IgD-negative memory B cell (primary cell): ENCODE data around the gene LRP1B. TPM values are rescaled to one million over a fixed set of nuclear protein-coding genes. Genes with fewer than 3 reads are reported as not detected.

ENCODE experiments used
- H3K27ac Mint-ChIP-seq, 3 donors: one replicate each; pipeline ENCODE4 v1.8.0; 2020 to 2022; ENCODE audit warnings: mild to moderate bottlenecking in 3 of 3, mixed read lengths in 3 of 3, moderate library complexity in 1 of 3
- H3K27me3 Mint-ChIP-seq: one replicate; pipeline ENCODE4 v1.8.0; 2021; ENCODE audit warnings: mixed read lengths
- H3K36me3 Mint-ChIP-seq: one replicate; pipeline ENCODE4 v1.8.0; 2020; ENCODE audit warnings: mild to moderate bottlenecking, mixed read lengths
- H3K4me1 Mint-ChIP-seq, 3 donors: one replicate each; pipeline ENCODE4 v1.8.0; 2020 to 2022; ENCODE audit warnings: mixed read lengths in 3 of 3, mild to moderate bottlenecking in 1 of 3
- H3K4me3 Mint-ChIP-seq, 4 donors: one replicate each; pipeline ENCODE4 v1.8.0; 2020 to 2022; ENCODE audit warnings: mild to moderate bottlenecking in 4 of 4, mixed read lengths in 4 of 4, moderate library complexity in 3 of 4
- H3K9me3 Mint-ChIP-seq, 3 donors: one replicate each; pipeline ENCODE4 v1.8.0; 2020 to 2021; ENCODE audit warnings: mixed read lengths in 3 of 3, mild to moderate bottlenecking in 1 of 3
- polyA plus RNA-seq: library from polyadenylated mRNA; unstranded; fragments of 300-500 nt; fragmentation: Illumina TruSeq; gene quantifications from one replicate; pipeline ENCODE4 v1.2.3, GENCODE V29; 2021

Gene LRP1B
- polyA plus RNA-seq, 1 donor from 2014 or later: not detected

- no peaks in the 10 kb centered on the region for H3K27me3 Mint-ChIP-seq
- H3K27ac Mint-ChIP-seq: no peak overlapping the region
These were observed 419.2 kb downstream of the LRP1B start for GRCh38 chr2:141711627-141712026.

GRCh38 chr2:141710589-141711239 is 420.1 kb downstream of the LRP1B start:
- Mint-ChIP-seq H3K27ac (no peak overlapping the region), H3K36me3 (no peaks in the 10 kb centered on the region), H3K9me3 (peaks cover 2 to 4% (median 4%) of the 10 kb centered on the region in 3 donors), H3K27me3 (no peaks in the 10 kb centered on the region), H3K4me3 (no peak overlapping the region), H3K4me1 (no peaks in the 10 kb centered on the region)

More at GRCh38 chr2:141711627-141712026, 419.2 kb downstream of the LRP1B start:
- Mint-ChIP-seq H3K36me3 (no peaks in the 10 kb centered on the region), H3K4me3 (no peak overlapping the region), H3K4me1 (no peaks in the 10 kb centered on the region), H3K9me3 (peaks cover 0 to 4% (median 2%) of the 10 kb centered on the region in 3 donors)

GRCh38 chr2:141709756-141710155 is 421.1 kb downstream of the LRP1B start:
- no peaks in the 10 kb centered on the region for H3K27me3 Mint-ChIP-seq
- peaks cover 2 to 4% (median 4%) of the 10 kb centered on the region in 3 donors for H3K9me3 Mint-ChIP-seq
- no peak overlapping the region for H3K27ac Mint-ChIP-seq
- H3K36me3 Mint-ChIP-seq: no peaks in the 10 kb centered on the region
- H3K4me1 Mint-ChIP-seq: no peaks in the 10 kb centered on the region
- no peak overlapping the region for H3K4me3 Mint-ChIP-seq

- Mint-ChIP-seq H3K36me3 (no peaks in the 10 kb centered on the region), H3K27ac (no peak overlapping the region), H3K4me3 (no peak overlapping the region), H3K27me3 (no peaks in the 10 kb centered on the region), H3K9me3 (peaks cover 0 to 7% (median 4%) of the 10 kb centered on the region in 3 donors), H3K4me1 (no peaks in the 10 kb centered on the region)
These were observed 423.3 kb downstream of the LRP1B start for GRCh38 chr2:141707486-141707885.

GRCh38 chr2:141704541-141704940 is 426.3 kb downstream of the LRP1B start:
- no peaks in the 10 kb centered on the region for H3K4me1 Mint-ChIP-seq
- no peak overlapping the region for H3K4me3 Mint-ChIP-seq
- H3K27ac Mint-ChIP-seq: no peak overlapping the region
- H3K27me3 Mint-ChIP-seq: no peaks in the 10 kb centered on the region
- peaks cover 0 to 14% (median 1%) of the 10 kb centered on the region in 3 donors for H3K9me3 Mint-ChIP-seq
- H3K36me3 Mint-ChIP-seq: no peaks in the 10 kb centered on the region

- H3K4me1 Mint-ChIP-seq: no peaks in the 10 kb centered on the region
- no peaks in the 10 kb centered on the region for H3K36me3 Mint-ChIP-seq
- H3K27ac Mint-ChIP-seq: no peak overlapping the region
- peaks cover 0 to 14% (median 0%) of the 10 kb centered on the region in 3 donors for H3K9me3 Mint-ChIP-seq
- no peaks in the 10 kb centered on the region for H3K27me3 Mint-ChIP-seq
- H3K4me3 Mint-ChIP-seq: no peak overlapping the region
These were observed 427.3 kb downstream of the LRP1B start for GRCh38 chr2:141703501-141703900.

- peaks cover 0 to 14% (median 0%) of the 10 kb centered on the region in 3 donors for H3K9me3 Mint-ChIP-seq
These were observed 429.2 kb downstream of the LRP1B start for GRCh38 chr2:141701618-141702017.

GRCh38 chr2:141699573-141699972 is 431.2 kb downstream of the LRP1B start:
- Mint-ChIP-seq H3K4me1 (no peaks in the 10 kb centered on the region), H3K9me3 (peaks cover 0 to 9% (median 0%) of the 10 kb centered on the region in 3 donors), H3K27me3 (no peaks in the 10 kb centered on the region), H3K27ac (no peak overlapping the region), H3K36me3 (no peaks in the 10 kb centered on the region), H3K4me3 (no peak overlapping the region)

More at GRCh38 chr2:141701618-141702017, 429.2 kb downstream of the LRP1B start:
- H3K36me3 Mint-ChIP-seq: no peaks in the 10 kb centered on the region
- H3K4me1 Mint-ChIP-seq: no peaks in the 10 kb centered on the region
- H3K27me3 Mint-ChIP-seq: no peaks in the 10 kb centered on the region
- no peak overlapping the region for H3K4me3 Mint-ChIP-seq
- H3K27ac Mint-ChIP-seq: no peak overlapping the region

- Mint-ChIP-seq H3K9me3 (peaks cover 0 to 6% (median 0%) of the 10 kb centered on the region in 3 donors), H3K4me1 (no peaks in the 10 kb centered on the region), H3K27me3 (no peaks in the 10 kb centered on the region), H3K27ac (no peak overlapping the region), H3K4me3 (no peak overlapping the region), H3K36me3 (no peaks in the 10 kb centered on the region)
These were observed 432.3 kb downstream of the LRP1B start for GRCh38 chr2:141698500-141698899.

GRCh38 chr2:141697035-141697434 is 433.8 kb downstream of the LRP1B start:
- no peaks in the 10 kb centered on the region for H3K36me3 Mint-ChIP-seq
- peaks cover 0 to 6% (median 0%) of the 10 kb centered on the region in 3 donors for H3K9me3 Mint-ChIP-seq
- H3K27ac Mint-ChIP-seq: no peak overlapping the region
- no peaks in the 10 kb centered on the region for H3K4me1 Mint-ChIP-seq
- no peaks in the 10 kb centered on the region for H3K27me3 Mint-ChIP-seq
- no peak overlapping the region for H3K4me3 Mint-ChIP-seq

GRCh38 chr2:141694180-141694579 is 436.6 kb downstream of the LRP1B start:
- H3K27ac Mint-ChIP-seq: no peak overlapping the region
- no peaks in the 10 kb centered on the region for H3K4me1 Mint-ChIP-seq

GRCh38 chr2:141692829-141693228 is 438.0 kb downstream of the LRP1B start:
- no peaks in the 10 kb centered on the region for H3K4me1 Mint-ChIP-seq
- no peaks in the 10 kb centered on the region for H3K27me3 Mint-ChIP-seq
- no peaks in the 10 kb centered on the region for H3K36me3 Mint-ChIP-seq

More at GRCh38 chr2:141694180-141694579, 436.6 kb downstream of the LRP1B start:
- H3K36me3 Mint-ChIP-seq: no peaks in the 10 kb centered on the region
- H3K4me3 Mint-ChIP-seq: no peak overlapping the region
- no peaks in the 10 kb centered on the region for H3K9me3 Mint-ChIP-seq
- H3K27me3 Mint-ChIP-seq: no peaks in the 10 kb centered on the region

GRCh38 chr2:141676139-141676538 is 454.7 kb downstream of the LRP1B start:
- no peaks in the 10 kb centered on the region for H3K27me3 Mint-ChIP-seq
- no peak overlapping the region for H3K27ac Mint-ChIP-seq
- H3K36me3 Mint-ChIP-seq: no peaks in the 10 kb centered on the region

More at GRCh38 chr2:141692829-141693228, 438.0 kb downstream of the LRP1B start:
- H3K27ac Mint-ChIP-seq: no peak overlapping the region
- no peaks in the 10 kb centered on the region for H3K9me3 Mint-ChIP-seq
- no peak overlapping the region for H3K4me3 Mint-ChIP-seq

GRCh38 chr2:141666191-141666590 is 464.6 kb downstream of the LRP1B start:
- Mint-ChIP-seq H3K4me1 (no peaks in the 10 kb centered on the region), H3K36me3 (no peaks in the 10 kb centered on the region), H3K27me3 (no peaks in the 10 kb centered on the region), H3K4me3 (no peak overlapping the region), H3K9me3 (peaks cover 3 to 14% (median 14%) of the 10 kb centered on the region in 3 donors), H3K27ac (no peak overlapping the region)

More at GRCh38 chr2:141676139-141676538, 454.7 kb downstream of the LRP1B start:
- H3K4me3 Mint-ChIP-seq: no peak overlapping the region
- no peaks in the 10 kb centered on the region for H3K4me1 Mint-ChIP-seq
- H3K9me3 Mint-ChIP-seq: peaks cover 1 to 3% (median 3%) of the 10 kb centered on the region in 3 donors

GRCh38 chr2:141660232-141660631 is 470.6 kb downstream of the LRP1B start:
- Mint-ChIP-seq H3K27me3 (no peaks in the 10 kb centered on the region), H3K9me3 (peaks cover 2 to 12% (median 8%) of the 10 kb centered on the region in 3 donors), H3K36me3 (peaks cover 4% of the 10 kb centered on the region), H3K4me1 (no peaks in the 10 kb centered on the region), H3K4me3 (no peak overlapping the region), H3K27ac (no peak overlapping the region)

- Mint-ChIP-seq H3K4me3 (no peak overlapping the region), H3K9me3 (peaks cover 0 to 4% (median 2%) of the 10 kb centered on the region in 3 donors), H3K36me3 (peaks cover 4% of the 10 kb centered on the region), H3K4me1 (no peaks in the 10 kb centered on the region), H3K27ac (no peak overlapping the region), H3K27me3 (no peaks in the 10 kb centered on the region)
These were observed 476.5 kb downstream of the LRP1B start for GRCh38 chr2:141654311-141654710.
